Activated naive CD4-positive, alpha-beta T cell treated with anti-CD3 and anti-CD28 coated beads, Interleukin-2, amount 10 ng/mL, durations not matched to agents 7 days and 5 days (primary cell): Measurements from ENCODE around the gene UROC1.

Source experiments
- CTCF ChIA-PET: fragments of 350-600 bp; sonication (Branson Sonifier 250); formaldehyde crosslinking; loops from one replicate; lab custom pipeline; 2021; ENCODE audit warnings: antibody characterized with exemption; lab: Charles Lee
- DNase-seq: peaks from one replicate; pipeline ENCODE4 v3.0.0-alpha.2; 2020
- H3K27ac Mint-ChIP-seq: one replicate; pipeline ENCODE4 v1.8.0; 2021; ENCODE audit warnings: mild to moderate bottlenecking, moderate library complexity, mixed read lengths
- H3K27me3 Mint-ChIP-seq: one replicate; pipeline ENCODE4 v1.8.0; 2021; ENCODE audit warnings: mild to moderate bottlenecking, mixed read lengths
- H3K36me3 Mint-ChIP-seq: one replicate; pipeline ENCODE4 v1.8.0; 2021; ENCODE audit warnings: mixed read lengths
- H3K4me1 Mint-ChIP-seq: one replicate; pipeline ENCODE4 v1.8.0; 2021; ENCODE audit warnings: mixed read lengths
- H3K4me3 Mint-ChIP-seq: one replicate; pipeline ENCODE4 v1.8.0; 2021; ENCODE audit warnings: mild to moderate bottlenecking, moderate library complexity, mixed read lengths
- H3K9me3 Mint-ChIP-seq: one replicate; pipeline ENCODE4 v1.8.0; 2021; ENCODE audit warnings: mixed read lengths

Gene UROC1

GRCh38 chr3:126436826-126437717 lies 80.5 kb downstream of the UROC1 start:
- CTCF ChIA-PET, result no interaction called here
- Mint-ChIP-seq H3K4me1 (no peaks in the 10 kb centered on the region), H3K9me3 (no peaks in the 10 kb centered on the region), H3K27me3 (no peaks in the 10 kb centered on the region), H3K27ac (no peak overlapping the region), H3K4me3 (no peak overlapping the region), H3K36me3 (peaks cover 8% of the 10 kb centered on the region)
- DNase-seq, result no peak

GRCh38 chr3:126435456-126436315 lies 81.9 kb downstream of the UROC1 start:
- Mint-ChIP-seq H3K4me1 (no peaks in the 10 kb centered on the region), H3K27me3 (no peaks in the 10 kb centered on the region), H3K36me3 (peaks cover 8% of the 10 kb centered on the region), H3K4me3 (no peak overlapping the region), H3K27ac (no peak overlapping the region), H3K9me3 (no peaks in the 10 kb centered on the region)
- CTCF ChIA-PET, result interaction anchor here (0.6 kb wide), 1 partner anchor 1303 kb away, joined by 3 read pairs; no protein-coding TSS in a partner anchor
- DNase-seq, result no peak

- CTCF ChIA-PET, result no interaction called here
- H3K27ac Mint-ChIP-seq, result no peak overlapping the region
- H3K36me3 Mint-ChIP-seq, result peaks cover 8% of the 10 kb centered on the region
- no peaks in the 10 kb centered on the region for H3K9me3 Mint-ChIP-seq
- no peaks in the 10 kb centered on the region for H3K4me1 Mint-ChIP-seq
- no peak overlapping the region for H3K4me3 Mint-ChIP-seq
- no peaks in the 10 kb centered on the region for H3K27me3 Mint-ChIP-seq
- DNase-seq, result no peak
Measured at GRCh38 chr3:126434931-126435411, 82.6 kb downstream of the UROC1 start.

GRCh38 chr3:126434264-126434590 lies 83.3 kb downstream of the UROC1 start:
- no peak for DNase-seq
- Mint-ChIP-seq H3K9me3 (no peaks in the 10 kb centered on the region), H3K4me3 (no peak overlapping the region), H3K27ac (no peak overlapping the region), H3K4me1 (no peaks in the 10 kb centered on the region), H3K36me3 (peaks cover 8% of the 10 kb centered on the region), H3K27me3 (no peaks in the 10 kb centered on the region)
- CTCF ChIA-PET, result no interaction called here

GRCh38 chr3:126433496-126434263 lies 83.9 kb downstream of the UROC1 start:
- Mint-ChIP-seq H3K36me3 (peaks cover 8% of the 10 kb centered on the region), H3K27ac (no peak overlapping the region)

GRCh38 chr3:126433105-126433430 lies 84.5 kb downstream of the UROC1 start:
- CTCF ChIA-PET, result no interaction called here
- no peak overlapping the region for H3K4me3 Mint-ChIP-seq
- H3K27me3 Mint-ChIP-seq, result no peaks in the 10 kb centered on the region
- no peaks in the 10 kb centered on the region for H3K9me3 Mint-ChIP-seq
- H3K27ac Mint-ChIP-seq, result no peak overlapping the region
- no peaks in the 10 kb centered on the region for H3K4me1 Mint-ChIP-seq
- DNase-seq, result no peak
- H3K36me3 Mint-ChIP-seq, result peaks cover 8% of the 10 kb centered on the region

More at GRCh38 chr3:126433496-126434263, 83.9 kb downstream of the UROC1 start:
- Mint-ChIP-seq H3K4me1 (no peaks in the 10 kb centered on the region), H3K9me3 (no peaks in the 10 kb centered on the region), H3K4me3 (no peak overlapping the region), H3K27me3 (no peaks in the 10 kb centered on the region)
- CTCF ChIA-PET, result no interaction called here
- DNase-seq, result no peak

- CTCF ChIA-PET, result no interaction called here
- H3K27me3 Mint-ChIP-seq, result no peaks in the 10 kb centered on the region
- H3K4me3 Mint-ChIP-seq, result no peak overlapping the region
- peaks cover 8% of the 10 kb centered on the region for H3K36me3 Mint-ChIP-seq
- no peak for DNase-seq
- H3K9me3 Mint-ChIP-seq, result no peaks in the 10 kb centered on the region
- H3K4me1 Mint-ChIP-seq, result no peaks in the 10 kb centered on the region
- no peak overlapping the region for H3K27ac Mint-ChIP-seq
Measured at GRCh38 chr3:126432361-126433104, 85.0 kb downstream of the UROC1 start.
